HT-29 (cell line): ENCODE results near the gene HERPUD1. TPM values are rescaled to one million over a fixed set of nuclear protein-coding genes. Genes with fewer than 3 reads are reported as not detected.

Experiments
- total RNA-seq: library from RNA; depleted of rRNA; stranded (reverse); fragments of >200 nt; shearing (Covaris generic); gene quantifications from 2 replicates; pipeline ENCODE4 v1.2.3, GENCODE V29; 2014; rRNA removed

HERPUD1 gene
- total RNA-seq, 1 experiment from 2014 or later, result 45.1 TPM

Other genes with a start within 250 kb of the HERPUD1 start
- gene MT1X, start 249.7 kb upstream of the HERPUD1 start, total RNA-seq, result 29.2 and 29.4 TPM in 2 replicates
- gene NUP93, start 202.0 kb upstream of the HERPUD1 start, total RNA-seq, result 94.6 and 115 TPM in 2 replicates
- gene SLC12A3, start 66.9 kb upstream of the HERPUD1 start, total RNA-seq, result not detected in 2 replicates
- not detected in 2 replicates for gene CETP, start 29.8 kb downstream of the HERPUD1 start, total RNA-seq
- gene NLRC5, start 57.4 kb downstream of the HERPUD1 start, total RNA-seq, result 4.2 and 8.2 TPM in 2 replicates
- 40.5 and 44.2 TPM in 2 replicates for gene CPNE2, start 160.4 kb downstream of the HERPUD1 start, total RNA-seq